Limb (tissue), 2 donors: ENCODE data around the gene EEF2KMT.
"Not testable (repeated sequence)": the region's sequence is repeated elsewhere in the genome, so short reads cannot be mapped to it uniquely, and the experiment has no call there.

Experiments
- DNase-seq, 2 donors: peaks; one replicate each; pipeline ENCODE4 v3.0.0-alpha.2; 2016; ENCODE audit errors: extremely low spot score in 2 of 2

The EEF2KMT gene

GRCh38 chr16:5071681-5072333 is 25.8 kb downstream of the EEF2KMT start, which contains the start of gene ALG1:
Gene ALG1, plus strand, starts transcription at chr16:5071843. Its CDS starts 7 bp downstream, at chr16:5071850.
- peak; percentile 91 to 92 for DNase-seq

- no peak for DNase-seq
Observed at GRCh38 chr16:5071341-5071680, 26.3 kb downstream of the EEF2KMT start.

GRCh38 chr16:5070431-5071186 is 27.0 kb downstream of the EEF2KMT start:
- no peak for DNase-seq

GRCh38 chr16:5069854-5070253 is 27.7 kb downstream of the EEF2KMT start:
- no peak for DNase-seq

GRCh38 chr16:5069048-5069447 is 28.5 kb downstream of the EEF2KMT start:
- DNase-seq = no peak

- no peak for DNase-seq
Observed at GRCh38 chr16:5066511-5066910, 31.1 kb downstream of the EEF2KMT start.

- no peak for DNase-seq
Observed at GRCh38 chr16:5065813-5066212, 31.8 kb downstream of the EEF2KMT start, which contains the start of gene C16orf89. Gene C16orf89, minus strand, starts transcription at chr16:5065956. Its CDS starts 48 bp downstream, at chr16:5065908.

- no peak for DNase-seq
Observed at GRCh38 chr16:5065326-5065725, 32.3 kb downstream of the EEF2KMT start.

- DNase-seq = peak in 1 of 2 donors; percentile 58
Observed at GRCh38 chr16:5064915-5065314, 32.7 kb downstream of the EEF2KMT start.

- DNase-seq = no peak
Observed at GRCh38 chr16:5062790-5063765, 34.5 kb downstream of the EEF2KMT start.

- no peak for DNase-seq
Observed at GRCh38 chr16:5062051-5062450, 35.5 kb downstream of the EEF2KMT start.

- no peak for DNase-seq
Observed at GRCh38 chr16:5060073-5060641, 37.4 kb downstream of the EEF2KMT start.

- DNase-seq = no peak
Observed at GRCh38 chr16:5059386-5060072, 38.1 kb downstream of the EEF2KMT start.

GRCh38 chr16:5058476-5058875 is 39.1 kb downstream of the EEF2KMT start:
- no peak for DNase-seq

- DNase-seq = no peak
Observed at GRCh38 chr16:5056352-5056751, 41.2 kb downstream of the EEF2KMT start.

- DNase-seq = no peak
Observed at GRCh38 chr16:5054876-5055865, 42.4 kb downstream of the EEF2KMT start.

GRCh38 chr16:5046914-5047313 is 50.7 kb downstream of the EEF2KMT start:
- DNase-seq = no peak

GRCh38 chr16:5045499-5046115 is 52.0 kb downstream of the EEF2KMT start:
- no peak for DNase-seq

- not testable (repeated sequence) for DNase-seq
Observed at GRCh38 chr16:5044581-5044980, 53.0 kb downstream of the EEF2KMT start.
